ENCODE measurements around the gene MTMR2. TPM values are rescaled to one million over a fixed set of nuclear protein-coding genes. Genes with fewer than 3 reads are reported as not detected.
"Not testable (repeated sequence)": the region's sequence is repeated elsewhere in the genome, so short reads cannot be mapped to it uniquely, and the experiment has no call there.

MTMR2 gene
- total RNA-seq, 1 experiment from 2014 or later = 59.0 TPM

DNA sequence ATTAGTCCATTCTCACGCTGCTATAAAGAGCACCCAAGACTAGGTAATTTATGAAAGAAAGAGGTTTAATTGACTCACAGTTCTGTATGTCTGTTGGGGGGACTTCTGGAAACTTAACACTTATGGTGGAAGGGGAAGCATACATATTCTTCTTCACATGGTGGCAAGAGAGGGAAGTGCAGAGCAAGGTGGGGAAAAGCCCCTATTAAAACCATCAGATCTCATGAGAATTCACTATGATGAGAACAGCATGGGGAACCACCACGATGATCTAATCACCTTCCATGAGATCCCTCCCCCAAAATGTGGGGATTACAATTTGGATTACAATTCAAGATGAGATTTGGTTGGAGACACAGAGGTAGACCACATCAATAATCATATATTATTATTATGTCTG, 107.9 kb downstream of the MTMR2 start:
- Histone ChIP-seq H2BK12ac (ENCODE audit: insufficient read length, low read depth, low read length) (no peak overlapping the region), H3K18ac (ENCODE audit: insufficient read length, low read depth, low read length) (no peak overlapping the region), H2BK120ac (ENCODE audit: low read depth, low read length, poor library complexity, severe bottlenecking) (no peak overlapping the region), H2AK5ac (ENCODE audit: insufficient read length, low read length) (no peak overlapping the region), H3K9me3 (ENCODE audit: control insufficient read depth, low read depth, low read length) (no peaks in the 10 kb centered on the region), H3K4me1 (ENCODE audit: insufficient read depth, low read length) (no peaks in the 10 kb centered on the region), H2BK15ac (ENCODE audit: low read depth, low read length) (no peak overlapping the region), H3K9ac (ENCODE audit: extremely low read depth, insufficient read length, low read length) (no peak overlapping the region), H3K27ac (ENCODE audit: insufficient read length, low read depth, low read length) (no peak overlapping the region), H3K4ac (ENCODE audit: low read depth, low read length) (no peak overlapping the region), H3K23ac (ENCODE audit: insufficient read length, low read depth, low read length) (no peak overlapping the region), H4K91ac (ENCODE audit: insufficient read length, low read depth, low read length) (no peak overlapping the region), H2AFZ (ENCODE audit: low read length) (no peak overlapping the region), H3T11ph (ENCODE audit: low read length) (no peak overlapping the region), H3K4me2 (ENCODE audit: insufficient read depth, insufficient read length, low read length) (no peak overlapping the region), H3K56ac (ENCODE audit: insufficient read length, low read depth, low read length) (no peak overlapping the region), H2BK5ac (ENCODE audit: insufficient read length, low read length) (no peak overlapping the region), H4K5ac (ENCODE audit: insufficient read length, low read depth, low read length) (no peak overlapping the region), H3K79me1 (ENCODE audit: insufficient read depth, low read depth, low read length, poor library complexity, severe bottlenecking) (no peaks in the 10 kb centered on the region), H4K20me1 (ENCODE audit: control insufficient read depth, insufficient read depth, insufficient read length) (no peaks in the 10 kb centered on the region), H3K27me3 (ENCODE audit: insufficient read depth, low read length) (no peaks in the 10 kb centered on the region), H2BK20ac (ENCODE audit: low read depth, low read length, poor library complexity, severe bottlenecking) (no peak overlapping the region), H4K8ac (replicated peaks; ENCODE audit: insufficient read length, low read depth, low read length) (no peak overlapping the region), H3K79me2 (ENCODE audit: insufficient read depth, low read length) (no peaks in the 10 kb centered on the region), H3K14ac (ENCODE audit: insufficient read depth, low read length) (no peak overlapping the region), H3K23me2 (ENCODE audit: insufficient read length, low read depth, low read length, poor library complexity, severe bottlenecking) (no peaks in the 10 kb centered on the region)
- DNase-seq = no peak
- Mint-ChIP-seq H3K9me3 (no peaks in the 10 kb centered on the region), H3K27me3 (ENCODE audit: low read depth) (no peaks in the 10 kb centered on the region), H3K4me3 (no peak overlapping the region), H3K36me3 (ENCODE audit: insufficient read depth in 1 of 3, low read depth in 3 of 3) (peaks cover 7 to 54% (median 53%) of the 10 kb centered on the region in 3 experiments; a peak in 6 of 7 replicates), H3K4me1 (no peaks in the 10 kb centered on the region), H3K27ac (no peak overlapping the region)
- TF ChIP-seq, protein P1, sequence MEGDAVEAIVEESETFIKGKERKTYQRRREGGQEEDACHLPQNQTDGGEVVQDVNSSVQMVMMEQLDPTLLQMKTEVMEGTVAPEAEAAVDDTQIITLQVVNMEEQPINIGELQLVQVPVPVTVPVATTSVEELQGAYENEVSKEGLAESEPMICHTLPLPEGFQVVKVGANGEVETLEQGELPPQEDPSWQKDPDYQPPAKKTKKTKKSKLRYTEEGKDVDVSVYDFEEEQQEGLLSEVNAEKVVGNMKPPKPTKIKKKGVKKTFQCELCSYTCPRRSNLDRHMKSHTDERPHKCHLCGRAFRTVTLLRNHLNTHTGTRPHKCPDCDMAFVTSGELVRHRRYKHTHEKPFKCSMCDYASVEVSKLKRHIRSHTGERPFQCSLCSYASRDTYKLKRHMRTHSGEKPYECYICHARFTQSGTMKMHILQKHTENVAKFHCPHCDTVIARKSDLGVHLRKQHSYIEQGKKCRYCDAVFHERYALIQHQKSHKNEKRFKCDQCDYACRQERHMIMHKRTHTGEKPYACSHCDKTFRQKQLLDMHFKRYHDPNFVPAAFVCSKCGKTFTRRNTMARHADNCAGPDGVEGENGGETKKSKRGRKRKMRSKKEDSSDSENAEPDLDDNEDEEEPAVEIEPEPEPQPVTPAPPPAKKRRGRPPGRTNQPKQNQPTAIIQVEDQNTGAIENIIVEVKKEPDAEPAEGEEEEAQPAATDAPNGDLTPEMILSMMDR (conservative IDR thresholded peaks at IDR 0.05) = no peak
- no CpG with 5 or more reads among the region's 2 CpGs for WGBS (ENCODE audit: extremely low coverage, insufficient read length, low lambda C conversion rate)

DNA sequence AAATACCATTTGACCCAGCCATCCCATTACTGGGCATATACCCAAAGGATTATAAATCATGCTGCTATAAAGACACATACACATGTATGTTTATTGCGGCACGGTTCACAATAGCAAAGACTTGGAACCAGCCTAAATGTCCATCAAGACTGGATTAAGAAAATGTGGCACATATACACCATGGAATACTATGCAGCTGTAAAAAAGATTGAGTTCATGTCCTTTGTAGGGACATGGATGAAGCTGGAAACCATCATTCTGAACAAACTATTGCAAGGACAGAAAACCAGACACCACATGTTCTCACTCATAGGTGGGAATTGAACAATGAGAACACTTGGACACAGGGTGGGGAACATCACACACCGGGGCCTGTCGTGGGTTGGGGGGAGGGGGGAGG, 112.9 kb downstream of the MTMR2 start:
- H3K27me3 ChIP-seq (ENCODE audit: insufficient read depth, low read length); H2BK120ac ChIP-seq (ENCODE audit: low read depth, low read length, poor library complexity, severe bottlenecking); H3K14ac ChIP-seq (ENCODE audit: insufficient read depth, low read length); H3K9me3 ChIP-seq (ENCODE audit: control insufficient read depth, low read depth, low read length); H2BK5ac ChIP-seq (ENCODE audit: insufficient read length, low read length); H3K56ac ChIP-seq (ENCODE audit: insufficient read length, low read depth, low read length); H3T11ph ChIP-seq (ENCODE audit: low read length); H3K79me1 ChIP-seq (ENCODE audit: insufficient read depth, low read depth, low read length, poor library complexity, severe bottlenecking); H3K4me3 Mint-ChIP-seq; H3K18ac ChIP-seq (ENCODE audit: insufficient read length, low read depth, low read length); DNase-seq; H3K27ac Mint-ChIP-seq; H3K23ac ChIP-seq (ENCODE audit: insufficient read length, low read depth, low read length); H3K27ac ChIP-seq (ENCODE audit: insufficient read length, low read depth, low read length); H4K91ac ChIP-seq (ENCODE audit: insufficient read length, low read depth, low read length); H3K9ac ChIP-seq (ENCODE audit: extremely low read depth, insufficient read length, low read length); H2BK20ac ChIP-seq (ENCODE audit: low read depth, low read length, poor library complexity, severe bottlenecking); H2BK15ac ChIP-seq (ENCODE audit: low read depth, low read length); H2AFZ ChIP-seq (ENCODE audit: low read length); H4K5ac ChIP-seq (ENCODE audit: insufficient read length, low read depth, low read length); H3K79me2 ChIP-seq (ENCODE audit: insufficient read depth, low read length); H2BK12ac ChIP-seq (ENCODE audit: insufficient read length, low read depth, low read length); H3K4me1 Mint-ChIP-seq; H2AK5ac ChIP-seq (ENCODE audit: insufficient read length, low read length); H3K4ac ChIP-seq (ENCODE audit: low read depth, low read length); H3K4me1 ChIP-seq (ENCODE audit: insufficient read depth, low read length); H3K27me3 Mint-ChIP-seq (ENCODE audit: low read depth); H4K20me1 ChIP-seq (ENCODE audit: control insufficient read depth, insufficient read depth, insufficient read length); H3K23me2 ChIP-seq (ENCODE audit: insufficient read length, low read depth, low read length, poor library complexity, severe bottlenecking); H4K8ac ChIP-seq (replicated peaks; ENCODE audit: insufficient read length, low read depth, low read length); H3K4me2 ChIP-seq (ENCODE audit: insufficient read depth, insufficient read length, low read length): not testable (repeated sequence)
- peaks cover 25 to 68% (median 68%) of the 10 kb centered on the region in 3 experiments for H3K36me3 Mint-ChIP-seq (ENCODE audit: insufficient read depth in 1 of 3, low read depth in 3 of 3)
- WGBS (ENCODE audit: extremely low coverage, insufficient read length, low lambda C conversion rate) = no CpG with 5 or more reads among the region's 4 CpGs
- H3K9me3 Mint-ChIP-seq = peaks cover 16 to 30% of the 10 kb centered on the region in 2 experiments; a peak in 4 of 5 replicates

Data from H9 (cell line).